Measurements from ENCODE around the gene FNBP1.

Gene FNBP1

DNA sequence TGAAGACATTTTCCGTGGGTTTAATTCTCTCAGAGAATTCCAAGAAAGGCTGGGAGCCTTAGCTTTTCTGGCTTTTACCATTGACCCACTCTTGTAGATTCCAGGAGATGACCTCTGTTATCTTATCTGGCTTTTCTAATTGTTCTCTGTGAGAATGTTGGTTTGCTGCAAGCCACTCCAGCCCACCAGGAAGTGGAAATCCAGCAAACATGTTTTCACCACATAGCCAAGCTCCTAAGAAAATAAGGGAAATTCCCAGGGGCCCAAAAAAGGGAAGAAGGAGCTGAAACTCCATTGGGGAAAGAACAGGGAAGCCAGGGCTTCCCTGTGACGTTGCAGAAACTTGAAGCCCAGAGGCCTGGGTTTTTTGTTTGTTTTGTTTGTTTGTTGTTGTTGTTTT is 30.4 kb upstream of the FNBP1 start:
- TF ChIP-seq, protein P1, sequence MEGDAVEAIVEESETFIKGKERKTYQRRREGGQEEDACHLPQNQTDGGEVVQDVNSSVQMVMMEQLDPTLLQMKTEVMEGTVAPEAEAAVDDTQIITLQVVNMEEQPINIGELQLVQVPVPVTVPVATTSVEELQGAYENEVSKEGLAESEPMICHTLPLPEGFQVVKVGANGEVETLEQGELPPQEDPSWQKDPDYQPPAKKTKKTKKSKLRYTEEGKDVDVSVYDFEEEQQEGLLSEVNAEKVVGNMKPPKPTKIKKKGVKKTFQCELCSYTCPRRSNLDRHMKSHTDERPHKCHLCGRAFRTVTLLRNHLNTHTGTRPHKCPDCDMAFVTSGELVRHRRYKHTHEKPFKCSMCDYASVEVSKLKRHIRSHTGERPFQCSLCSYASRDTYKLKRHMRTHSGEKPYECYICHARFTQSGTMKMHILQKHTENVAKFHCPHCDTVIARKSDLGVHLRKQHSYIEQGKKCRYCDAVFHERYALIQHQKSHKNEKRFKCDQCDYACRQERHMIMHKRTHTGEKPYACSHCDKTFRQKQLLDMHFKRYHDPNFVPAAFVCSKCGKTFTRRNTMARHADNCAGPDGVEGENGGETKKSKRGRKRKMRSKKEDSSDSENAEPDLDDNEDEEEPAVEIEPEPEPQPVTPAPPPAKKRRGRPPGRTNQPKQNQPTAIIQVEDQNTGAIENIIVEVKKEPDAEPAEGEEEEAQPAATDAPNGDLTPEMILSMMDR (IDR thresholded peaks at IDR 0.05; ENCODE audit: extremely low read depth, insufficient read depth, missing control alignments) = no peak
- DNase-seq (ENCODE audit: low spot score) = no peak
- in situ Hi-C loops (cut with MboI; ENCODE audit: low pct_unique_long_range_greater_than_20kb, low sequenced_read_pairs, unreplicated experiment) = no loop called here

DNA sequence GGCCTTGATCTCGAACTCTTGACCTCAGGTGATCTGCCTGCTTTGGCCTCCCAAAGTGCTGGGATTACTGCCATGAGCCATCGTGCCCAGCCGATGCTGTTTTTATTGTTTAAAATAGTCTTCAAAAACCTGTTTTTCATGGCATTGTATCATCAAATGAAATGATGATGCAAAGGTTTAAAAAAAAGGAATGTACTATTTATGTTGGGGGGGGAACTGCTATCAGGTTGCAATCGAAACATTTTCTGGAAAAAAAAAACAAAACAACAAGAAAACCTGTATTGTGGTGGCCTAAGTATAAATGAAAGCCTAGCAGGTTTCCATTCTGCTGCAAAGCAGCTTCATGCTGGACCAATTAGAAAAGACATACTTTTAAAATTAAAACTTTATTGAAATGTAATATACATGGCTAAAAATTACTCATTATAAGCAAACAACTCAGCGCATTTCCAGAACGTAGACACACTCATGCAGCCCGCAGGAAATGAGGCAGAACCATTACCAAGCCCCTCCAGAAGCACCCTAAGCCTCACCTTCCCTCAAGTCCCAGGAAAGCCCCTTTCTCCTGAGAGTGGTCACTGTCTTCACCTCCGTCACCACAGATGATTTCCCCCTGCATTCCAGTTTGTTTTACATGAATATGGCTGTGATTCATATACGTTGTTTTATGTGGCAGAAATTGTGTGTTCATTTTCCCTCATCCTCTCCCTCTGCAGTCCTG is 29.7 kb upstream of the FNBP1 start:
- in situ Hi-C loops (cut with MboI; ENCODE audit: low pct_unique_long_range_greater_than_20kb, low sequenced_read_pairs, unreplicated experiment) = no loop called here
- TF ChIP-seq, protein P1 (IDR thresholded peaks at IDR 0.05; ENCODE audit: extremely low read depth, insufficient read depth, missing control alignments) = no peak
- peak; percentile 44 for DNase-seq (ENCODE audit: low spot score)

DNA sequence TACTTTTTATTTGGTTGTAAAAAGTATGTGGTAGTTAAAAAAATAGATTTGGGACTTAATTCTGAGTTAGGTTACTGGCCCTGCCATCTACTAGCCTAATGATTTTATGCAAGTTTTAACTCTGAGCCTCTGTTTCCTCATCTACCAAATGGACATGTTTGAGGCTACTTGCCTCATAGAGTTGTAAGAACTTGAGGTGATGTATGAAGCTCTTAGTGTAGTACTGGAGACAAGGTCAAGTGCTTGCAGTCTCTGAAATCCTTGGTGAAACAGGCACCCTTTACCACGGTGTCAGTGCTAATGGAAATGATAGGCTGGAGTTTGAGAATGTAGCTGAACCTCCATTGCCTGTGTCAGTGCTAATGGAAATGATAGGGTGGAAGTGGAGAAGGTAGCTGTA is 26.1 kb upstream of the FNBP1 start:
- TF ChIP-seq, protein P1 (IDR thresholded peaks at IDR 0.05; ENCODE audit: extremely low read depth, insufficient read depth, missing control alignments) = no peak
- in situ Hi-C loops (cut with MboI; ENCODE audit: low pct_unique_long_range_greater_than_20kb, low sequenced_read_pairs, unreplicated experiment) = no loop called here
- no peak for DNase-seq (ENCODE audit: low spot score)

DNA sequence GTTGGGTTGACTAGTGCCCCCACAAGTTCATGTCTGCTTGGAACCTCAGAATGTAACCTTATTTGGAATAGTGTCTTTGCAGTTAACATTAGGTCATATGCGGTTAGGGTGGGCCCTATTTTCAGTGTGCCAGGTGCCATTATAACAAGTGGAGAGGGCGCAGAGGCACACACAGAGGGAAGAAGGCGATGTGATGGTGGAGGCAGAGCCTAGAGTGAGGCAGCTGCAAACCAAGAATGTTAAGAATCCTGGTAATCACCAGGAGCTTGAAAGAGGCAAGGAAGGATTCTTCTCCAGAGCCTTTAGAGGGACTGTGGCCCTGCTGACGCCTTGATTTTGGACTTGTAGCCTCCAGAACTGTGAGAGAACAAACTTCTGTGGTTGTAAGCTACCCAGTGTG is 21.6 kb upstream of the FNBP1 start:
- DNase-seq (ENCODE audit: low spot score) = no peak
- in situ Hi-C loops (cut with MboI; ENCODE audit: low pct_unique_long_range_greater_than_20kb, low sequenced_read_pairs, unreplicated experiment) = no loop called here
- TF ChIP-seq, protein P1 (IDR thresholded peaks at IDR 0.05; ENCODE audit: extremely low read depth, insufficient read depth, missing control alignments) = no peak

DNA sequence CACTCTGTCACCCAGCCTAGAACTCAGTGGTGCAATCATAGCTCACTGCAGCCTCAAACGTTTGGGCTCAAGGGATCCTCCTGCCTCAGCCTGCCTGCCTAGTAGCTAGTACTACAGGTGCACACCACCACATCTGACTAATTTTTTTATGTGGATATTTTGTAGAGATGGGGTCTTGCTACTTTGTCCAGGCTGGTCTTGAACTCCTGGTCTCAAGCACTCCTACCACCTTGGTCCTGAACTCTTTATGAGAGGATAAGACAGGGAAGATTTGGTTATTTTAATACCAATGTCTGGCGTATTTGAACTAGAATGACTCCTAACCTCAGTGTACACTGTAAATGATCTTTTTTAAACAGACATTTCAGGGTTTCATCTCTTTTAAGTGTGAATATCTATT is 19.8 kb upstream of the FNBP1 start:
- no peak for DNase-seq (ENCODE audit: low spot score)
- in situ Hi-C loops (cut with MboI; ENCODE audit: low pct_unique_long_range_greater_than_20kb, low sequenced_read_pairs, unreplicated experiment) = no loop called here
- TF ChIP-seq, protein P1 (IDR thresholded peaks at IDR 0.05; ENCODE audit: extremely low read depth, insufficient read depth, missing control alignments) = no peak

DNA sequence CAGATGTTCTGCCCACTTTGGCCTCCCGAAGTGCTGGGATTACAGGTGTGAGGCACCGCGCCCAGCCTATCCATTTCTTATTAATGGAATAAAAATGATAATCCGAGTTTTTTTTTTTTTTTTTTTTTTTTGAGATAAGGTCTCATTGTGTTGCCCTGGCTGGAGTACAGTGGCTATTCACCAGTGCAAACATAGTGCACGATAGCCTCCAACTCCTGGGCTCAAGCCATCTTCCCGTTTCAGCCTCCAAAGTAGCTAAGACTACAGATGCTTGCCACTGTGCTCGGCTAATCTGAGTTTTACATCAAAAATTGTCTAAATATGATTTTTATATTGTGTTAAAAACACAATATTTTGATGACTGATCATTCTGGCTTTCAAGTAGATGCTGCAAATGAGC is 17.3 kb upstream of the FNBP1 start:
- in situ Hi-C loops (cut with MboI; ENCODE audit: low pct_unique_long_range_greater_than_20kb, low sequenced_read_pairs, unreplicated experiment) = no loop called here
- TF ChIP-seq, protein P1 (IDR thresholded peaks at IDR 0.05; ENCODE audit: extremely low read depth, insufficient read depth, missing control alignments) = no peak
- DNase-seq (ENCODE audit: low spot score) = no peak

Data from GM13977 (cell line).